ENCODE data around the gene CSF3R.

DNA sequence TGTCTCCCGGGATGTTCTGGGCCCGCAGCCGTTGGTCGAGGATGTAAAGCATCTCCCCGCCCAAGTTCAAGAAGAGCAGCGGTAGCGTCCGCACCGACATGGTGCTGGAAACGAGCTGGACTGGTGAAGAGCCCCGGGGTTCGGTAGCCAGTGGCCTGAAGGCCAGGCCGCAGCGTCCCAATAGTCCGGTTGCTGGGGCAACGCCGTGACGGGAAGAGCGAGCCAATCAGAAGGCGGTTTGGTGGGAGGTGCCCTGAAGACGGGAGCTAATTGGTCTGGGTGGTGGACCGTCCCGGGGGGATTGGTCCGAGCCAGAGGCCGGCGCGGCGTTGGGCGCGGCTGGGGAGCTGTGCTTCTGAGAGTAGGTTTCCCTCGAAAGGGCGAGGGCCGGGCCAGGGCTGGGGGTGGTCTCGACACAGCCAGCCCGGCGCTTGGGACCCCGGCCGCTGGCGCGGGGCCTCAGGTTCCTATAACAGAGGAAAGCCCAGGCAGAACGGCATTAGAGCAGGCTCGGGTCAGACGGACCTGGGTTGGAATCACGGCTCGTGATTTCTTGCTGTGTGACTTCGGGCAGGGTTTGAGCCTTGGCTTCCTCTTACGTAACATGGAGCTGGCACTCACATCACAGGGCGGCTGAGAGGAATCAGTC lies 32.3 kb downstream of the CSF3R start, which contains the start of gene OSCP1:
- TF ChIP-seq GATA3 (IDR thresholded peaks at IDR 0.05; ENCODE audit: low read depth, low read length) = no peak
- TF ChIP-seq GATA2 (IDR thresholded peaks at IDR 0.05; ENCODE audit: low read depth, low read length) = no peak

Data from SH-SY5Y (cell line).